Measurements from ENCODE around the gene LIMA1. TPM values are rescaled to one million over a fixed set of nuclear protein-coding genes. Genes with fewer than 3 reads are reported as not detected.

The LIMA1 gene
- total and polyA plus RNA-seq, 2 of the 4 experiments (the other 2 are of a cell fraction), result 126 to 163 TPM

GRCh38 chr12:50174971-50175715 is 108.2 kb downstream of the LIMA1 start (continued):
- TF ChIP-seq RCOR1 (IDR thresholded peaks at IDR 0.05; ENCODE audit: insufficient replicate concordance, low read length), result no peak
- no peak for TF ChIP-seq MAFK (IDR thresholded peaks at IDR 0.05; ENCODE audit: low read depth, low read length)

DNA sequence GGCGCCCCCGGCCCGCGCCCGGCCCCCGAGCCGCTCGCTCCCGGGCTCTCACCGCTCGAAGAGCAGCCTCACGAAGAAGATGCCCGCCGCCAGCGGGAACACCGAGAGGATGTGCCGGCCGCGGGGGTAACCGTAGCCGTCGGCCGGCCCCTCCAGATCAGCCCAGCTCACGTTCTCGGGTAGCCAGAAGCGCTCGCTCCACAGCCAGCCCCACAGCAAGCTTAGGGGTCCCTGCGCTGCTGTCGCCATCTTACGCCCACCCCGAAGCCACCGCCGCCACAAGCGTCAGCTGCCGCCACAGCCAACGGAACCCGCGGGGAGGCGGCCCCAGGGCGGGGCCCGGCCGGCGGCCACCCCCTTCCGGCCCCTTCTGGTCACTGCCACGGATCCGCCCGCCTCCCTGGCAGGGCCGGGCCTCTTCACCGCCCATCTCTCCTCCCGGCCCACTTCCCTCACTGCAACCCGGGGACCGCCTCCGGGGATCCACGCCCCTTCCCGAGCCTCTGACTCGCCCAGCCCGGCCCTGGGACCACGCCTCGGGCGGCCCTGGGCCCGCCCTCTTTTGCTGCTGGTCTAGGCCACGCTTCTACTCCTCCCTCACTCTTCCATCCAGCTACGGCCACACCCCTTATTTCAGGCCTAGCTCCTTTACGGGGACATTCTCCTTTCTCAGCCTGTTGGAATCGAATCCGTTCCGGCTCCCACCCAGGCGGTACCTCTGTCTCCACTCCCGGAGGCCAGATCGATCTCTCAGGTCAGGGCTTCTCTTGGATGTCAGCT is 116.1 kb downstream of the LIMA1 start, which contains the start of gene CERS5:
TSS of gene CERS5 (minus strand) at position 321 of the 780 bp plus-strand sequence. CDS start at position 249, 72 bp downstream.
- Histone ChIP-seq H3K9me3 (ENCODE audit: control insufficient read depth, insufficient read depth, low read length) (peaks cover 7% of the 10 kb centered on the region), H3K56ac (ENCODE audit: extremely low read depth, insufficient read depth, low read length) (peak within 1 kb of the TSS; percentile 84), H3K23ac (ENCODE audit: low read depth, low read length) (peak within 1 kb of the TSS; percentile 99), H2BK15ac (ENCODE audit: low read depth, low read length) (peak within 1 kb of the TSS; percentile 52; the same call in 1 of the 3 replicates), H3K4me1 (ENCODE audit: control insufficient read depth, insufficient read depth, low read length) (peaks cover 5% of the 10 kb centered on the region; the same call in 1 of the 2 replicates), H4K20me1 (ENCODE audit: insufficient read depth, low read length) (peaks cover 4% of the 10 kb centered on the region; the same call in 1 of the 2 replicates), H3K27me3 (ENCODE audit: control insufficient read depth, insufficient read depth, low read length) (no peaks in the 10 kb centered on the region), H2AFZ (replicated peaks; ENCODE audit: low read length, poor library complexity) (peak within 1 kb of the TSS; percentile 98), H2BK120ac (ENCODE audit: low read depth, low read length) (peak within 1 kb of the TSS; percentile 78), H3K4me3 (ENCODE audit: insufficient read depth, low read depth, low read length) (peak within 1 kb of the TSS; percentile 75), H3K36me3 (ENCODE audit: control insufficient read depth, insufficient read depth, low read length) (no peaks in the 10 kb centered on the region), H3K14ac (replicated peaks; ENCODE audit: low read depth, low read length) (peak within 1 kb of the TSS; percentile 100), H3K79me1 (ENCODE audit: low read depth in 1 of 2, low read length in 2 of 2) (peaks cover 0 to 35% of the 10 kb centered on the region in 2 experiments; a peak in 2 of 4 replicates), H2AK9ac (replicated peaks; ENCODE audit: low read depth, low read length, poor library complexity) (peak within 1 kb of the TSS; percentile 92), H4K91ac (ENCODE audit: insufficient read depth, low read depth, low read length) (peak within 1 kb of the TSS; percentile 98), H3K27ac (ENCODE audit: insufficient read depth, low read length) (peak within 1 kb of the TSS; percentile 90), H4K5ac (ENCODE audit: low read depth, low read length) (peak within 1 kb of the TSS; percentile 99), H2AK5ac (ENCODE audit: low read depth, low read length) (peak within 1 kb of the TSS; percentile 93), H3K18ac (ENCODE audit: low read depth, low read length) (peak within 1 kb of the TSS; percentile 97), H3K9me1 (ENCODE audit: insufficient read depth, low read length) (peaks cover 4% of the 10 kb centered on the region; the same call in 1 of the 2 replicates), H2BK20ac (ENCODE audit: low read depth, low read length) (peak within 1 kb of the TSS; percentile 57; the same call in 1 of the 2 replicates), H3K9ac (ENCODE audit: low read depth, low read length) (peak within 1 kb of the TSS; percentile 88), H3K4me2 (ENCODE audit: low read depth, low read length) (peak within 1 kb of the TSS; percentile 96), H2BK5ac (ENCODE audit: low read depth, low read length, poor library complexity, severe bottlenecking) (peak within 1 kb of the TSS; percentile 94), H3K4ac (ENCODE audit: low read depth, low read length) (peak within 1 kb of the TSS; percentile 98), H4K8ac (ENCODE audit: low read depth in 2 of 2, low read length in 2 of 2) (peak within 1 kb of the TSS; percentile 90 to 94)
- DNase-seq (peak; percentile 97), ATAC-seq (ENCODE audit: low read depth) (peak; percentile 98)
- in situ Hi-C loops (cut with MboI; ENCODE audit: low sequenced_read_pairs), result no loop called here
- 1% methylated on average over 54 of the region's 70 CpGs; no CpG with 5 or more reads in 1 of the 2 experiments for WGBS, 2 experiments (ENCODE audit: extremely low coverage in 2 of 2, insufficient read length in 1 of 2)
- BruUV-seq (replicated peaks), result no TSS peak
- 0 out of 2 replicates have a peak, but pooled peaks have one; percentile 40 for TF ChIP-seq CHD1 (IDR thresholded peaks at IDR 0.05; ENCODE audit: low read depth, low read length)
- peak; percentile 93 for TF ChIP-seq POLR2A (IDR thresholded peaks at IDR 0.05; ENCODE audit: low read depth, low read length)
- TF ChIP-seq RFX5 (IDR thresholded peaks at IDR 0.05; ENCODE audit: low read depth, low read length), result no peak
- TF ChIP-seq MAZ (IDR thresholded peaks at IDR 0.05; ENCODE audit: borderline replicate concordance, low read depth, low read length), result peak; percentile 47; the same call in 1 of the 2 replicates
- TF ChIP-seq, protein P1, sequence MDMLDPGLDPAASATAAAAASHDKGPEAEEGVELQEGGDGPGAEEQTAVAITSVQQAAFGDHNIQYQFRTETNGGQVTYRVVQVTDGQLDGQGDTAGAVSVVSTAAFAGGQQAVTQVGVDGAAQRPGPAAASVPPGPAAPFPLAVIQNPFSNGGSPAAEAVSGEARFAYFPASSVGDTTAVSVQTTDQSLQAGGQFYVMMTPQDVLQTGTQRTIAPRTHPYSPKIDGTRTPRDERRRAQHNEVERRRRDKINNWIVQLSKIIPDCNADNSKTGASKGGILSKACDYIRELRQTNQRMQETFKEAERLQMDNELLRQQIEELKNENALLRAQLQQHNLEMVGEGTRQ (IDR thresholded peaks at IDR 0.05; ENCODE audit: low read depth, low read length), result peak; percentile 32; the same call in 1 of the 2 replicates
- peak; percentile 86 for TF ChIP-seq MXI1 (IDR thresholded peaks at IDR 0.05; ENCODE audit: borderline replicate concordance, low read depth, low read length)
- TF ChIP-seq NFE2L2 (IDR thresholded peaks at IDR 0.05; ENCODE audit: low read depth, low read length), result no peak
- intact Hi-C loops (cut with micrococcal nuclease), result loop anchor here (5.0 kb wide), 1 partner anchor 80 kb away; the partner anchor contains the start of gene SMARCD1
- CTCF ChIA-PET, result interaction anchor here (0.7 to 1.5 kb wide), 2 partner anchors 9 to 56 kb away, joined by 4 to 5 read pairs; partner anchors contain the start of gene COX14
- dilution Hi-C loops (cut with HindIII; ENCODE audit: low sequenced_read_pairs, unreplicated experiment), result no loop called here
- POLR2A ChIA-PET (ENCODE audit: unreplicated experiment), result interaction anchor here (0.6 kb wide), 2 partner anchors 18 to 414 kb away, joined by 3 to 4 read pairs; no protein-coding TSS in a partner anchor

Data from IMR-90 (cell line).